Superior temporal gyrus (tissue), 1 donor: ENCODE measurements around the gene ZNF526.
"Not testable (repeated sequence)": the region's sequence is repeated elsewhere in the genome, so short reads cannot be mapped to it uniquely, and the experiment has no call there.

Experiments
- DNase-seq: peaks from one replicate; pipeline ENCODE4 v3.0.0-alpha.2; 2016; ENCODE audit errors: extremely low spot score

The ZNF526 gene

GRCh38 chr19:42257842-42258241 lies 37.7 kb downstream of the ZNF526 start:
- not testable (repeated sequence) for DNase-seq

DNA sequence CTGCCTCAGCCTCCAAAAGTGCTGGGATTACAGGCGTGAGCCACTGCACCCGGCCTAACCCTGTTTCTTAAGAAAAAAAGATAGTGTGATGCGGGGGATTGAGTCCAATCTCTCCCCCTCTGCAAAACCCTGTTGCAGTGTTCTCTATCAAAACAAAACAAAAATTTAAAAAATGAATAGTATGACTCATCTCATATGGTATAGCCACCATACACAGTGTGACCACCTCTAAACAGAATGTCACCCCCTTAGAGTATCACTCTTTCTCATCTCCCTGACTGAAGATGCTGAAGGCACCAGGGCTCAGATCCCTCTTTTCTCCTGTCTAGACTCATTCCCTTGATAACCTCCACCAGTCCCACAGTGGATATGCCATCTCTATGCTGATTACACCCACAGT lies 41.7 kb downstream of the ZNF526 start:
- DNase-seq = no peak

DNA sequence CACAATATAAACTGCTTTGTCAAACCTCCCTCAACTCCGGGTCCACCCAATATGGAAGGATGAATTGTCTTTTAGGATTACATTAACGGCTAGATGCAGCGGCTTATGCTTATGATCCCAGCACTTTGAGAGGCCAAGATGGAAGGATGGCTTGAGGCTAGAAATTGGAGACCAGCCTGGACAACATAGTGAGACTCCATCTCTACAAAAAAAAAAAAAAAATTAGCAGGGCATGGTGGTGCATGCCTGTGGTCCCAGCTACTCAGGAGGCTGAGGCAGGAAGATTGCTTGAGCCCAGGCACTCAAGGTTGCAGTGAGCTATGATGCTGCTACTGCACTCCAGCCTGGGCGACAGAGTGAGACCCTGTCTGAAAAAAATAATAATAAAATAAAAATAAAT lies 46.0 kb downstream of the ZNF526 start:
- DNase-seq = peak; percentile 3

DNA sequence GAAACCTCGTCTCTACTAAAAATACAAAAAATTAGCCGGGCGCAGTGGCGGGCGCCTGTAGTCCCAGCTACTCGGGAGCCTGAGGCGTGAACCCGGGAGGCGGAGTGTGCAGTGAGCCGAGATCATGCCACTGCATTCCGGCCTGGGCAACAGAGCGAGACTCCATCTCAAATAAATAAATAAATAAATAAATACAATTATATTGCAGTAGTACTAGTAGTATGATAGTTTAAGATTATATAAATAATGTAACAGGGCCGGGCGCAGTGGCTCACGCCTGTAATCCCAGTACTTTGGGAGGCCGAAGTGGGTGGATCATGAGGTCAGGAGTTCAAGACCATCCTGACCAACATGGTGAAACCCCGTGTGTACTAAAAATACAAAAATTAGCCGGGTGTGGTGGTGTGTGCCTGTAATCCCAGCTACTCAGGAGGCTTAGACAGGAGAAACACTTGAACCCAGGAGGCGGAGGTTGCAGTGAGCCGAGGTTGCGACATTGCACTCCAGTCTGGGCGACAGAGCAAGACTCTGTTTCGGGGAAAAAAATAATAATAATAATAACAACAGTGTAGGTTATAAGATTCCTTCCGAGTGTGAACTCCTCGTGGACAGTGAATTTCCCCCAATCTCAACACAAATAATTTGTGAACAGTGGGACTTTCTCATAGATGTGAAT lies 47.0 kb downstream of the ZNF526 start:
- not testable (repeated sequence) for DNase-seq

DNA sequence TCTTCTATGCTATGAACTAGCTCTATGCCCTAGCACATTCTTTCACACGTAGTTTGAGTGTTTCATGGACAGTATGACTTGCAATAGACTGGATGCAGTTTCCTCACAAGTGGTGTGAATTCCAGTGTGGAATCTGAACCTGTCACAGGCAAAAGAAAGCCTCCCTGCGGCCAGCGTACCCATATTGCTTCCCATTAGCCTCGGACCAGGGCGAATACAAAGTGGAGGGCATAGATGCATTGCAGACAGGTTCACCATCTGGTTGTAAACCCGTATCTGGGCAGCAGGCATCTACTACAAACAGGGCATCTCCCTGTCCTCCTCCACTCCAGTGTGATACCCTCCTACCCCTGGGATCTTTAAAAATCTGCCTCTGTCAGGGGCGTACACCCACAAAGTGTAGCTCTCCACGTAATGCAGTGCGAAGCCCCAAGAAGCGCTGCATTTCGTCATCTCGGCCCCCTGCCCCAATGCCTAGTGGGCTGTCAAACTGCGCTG lies 47.6 kb downstream of the ZNF526 start:
- no peak for DNase-seq

DNA sequence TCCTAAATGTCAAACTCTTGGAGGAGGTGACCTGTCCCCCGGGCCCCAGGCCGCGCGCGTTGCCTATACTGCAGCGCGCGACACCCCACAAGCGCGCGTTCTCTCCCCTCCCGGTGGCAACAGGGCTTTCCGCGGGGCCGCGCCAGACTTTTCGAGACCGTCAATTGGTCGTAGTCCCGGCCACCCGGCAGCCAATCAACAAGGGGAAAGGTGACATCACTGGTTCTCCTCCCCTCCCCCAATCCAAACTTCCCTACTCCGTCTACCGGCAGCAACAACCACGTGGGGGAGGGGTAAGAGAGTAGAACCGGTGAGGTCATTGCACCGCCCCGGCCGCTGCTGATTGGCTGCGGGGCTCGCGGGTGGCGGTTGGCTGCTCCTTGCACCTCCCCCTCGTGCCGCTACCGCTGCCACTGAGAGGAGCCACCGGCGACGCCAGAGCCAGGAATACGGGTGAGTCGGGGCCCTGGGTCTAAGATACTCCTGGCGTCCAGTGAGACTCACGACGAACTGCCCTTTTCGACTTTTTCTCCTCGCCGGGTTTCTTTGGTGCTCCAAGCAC lies 48.1 kb downstream of the ZNF526 start:
- DNase-seq = peak; percentile 100

DNA sequence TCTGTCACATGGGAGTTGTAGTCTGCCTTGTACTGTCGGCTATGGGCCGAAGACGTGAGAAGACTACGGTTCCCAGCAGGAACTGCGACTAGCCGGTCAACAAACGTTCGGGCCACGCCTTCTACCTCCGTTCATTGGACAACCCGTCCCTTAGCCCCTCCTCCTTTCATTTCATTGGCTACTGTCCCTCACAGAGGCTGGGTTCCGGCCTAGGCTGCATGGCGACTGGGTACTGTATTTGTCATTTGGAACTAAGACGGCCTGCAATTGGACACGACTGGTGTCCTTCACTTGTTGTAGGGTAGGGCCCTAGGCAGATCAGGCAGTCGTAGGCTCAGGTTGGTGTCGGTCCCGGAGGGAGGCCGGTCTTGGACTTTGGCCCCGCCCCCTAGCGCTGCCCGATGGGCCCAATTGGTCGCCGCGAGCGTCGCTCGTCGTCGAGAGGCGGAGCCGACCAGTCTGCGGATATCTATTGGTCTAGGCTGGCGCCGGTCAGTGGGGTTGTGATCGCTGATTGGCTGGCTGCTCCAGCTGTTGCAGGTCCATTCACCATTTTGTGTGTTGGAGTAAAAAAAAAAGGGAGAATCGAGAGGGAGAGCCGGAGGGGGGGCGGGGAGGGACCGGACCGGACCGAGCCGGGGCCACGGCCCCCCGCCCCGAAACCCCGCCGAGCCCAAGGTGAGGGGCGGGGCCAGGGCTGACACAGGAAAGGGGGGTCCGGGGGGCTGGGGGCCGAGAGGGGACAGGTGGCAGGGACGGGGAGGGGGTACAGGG lies 48.8 kb downstream of the ZNF526 start, which contains the start of gene CIC:
Gene CIC (plus strand): TSS at position 549 of the 774 bp plus-strand sequence. CDS start 2,532 bp downstream, outside the sequence.
- DNase-seq = peak; percentile 100

DNA sequence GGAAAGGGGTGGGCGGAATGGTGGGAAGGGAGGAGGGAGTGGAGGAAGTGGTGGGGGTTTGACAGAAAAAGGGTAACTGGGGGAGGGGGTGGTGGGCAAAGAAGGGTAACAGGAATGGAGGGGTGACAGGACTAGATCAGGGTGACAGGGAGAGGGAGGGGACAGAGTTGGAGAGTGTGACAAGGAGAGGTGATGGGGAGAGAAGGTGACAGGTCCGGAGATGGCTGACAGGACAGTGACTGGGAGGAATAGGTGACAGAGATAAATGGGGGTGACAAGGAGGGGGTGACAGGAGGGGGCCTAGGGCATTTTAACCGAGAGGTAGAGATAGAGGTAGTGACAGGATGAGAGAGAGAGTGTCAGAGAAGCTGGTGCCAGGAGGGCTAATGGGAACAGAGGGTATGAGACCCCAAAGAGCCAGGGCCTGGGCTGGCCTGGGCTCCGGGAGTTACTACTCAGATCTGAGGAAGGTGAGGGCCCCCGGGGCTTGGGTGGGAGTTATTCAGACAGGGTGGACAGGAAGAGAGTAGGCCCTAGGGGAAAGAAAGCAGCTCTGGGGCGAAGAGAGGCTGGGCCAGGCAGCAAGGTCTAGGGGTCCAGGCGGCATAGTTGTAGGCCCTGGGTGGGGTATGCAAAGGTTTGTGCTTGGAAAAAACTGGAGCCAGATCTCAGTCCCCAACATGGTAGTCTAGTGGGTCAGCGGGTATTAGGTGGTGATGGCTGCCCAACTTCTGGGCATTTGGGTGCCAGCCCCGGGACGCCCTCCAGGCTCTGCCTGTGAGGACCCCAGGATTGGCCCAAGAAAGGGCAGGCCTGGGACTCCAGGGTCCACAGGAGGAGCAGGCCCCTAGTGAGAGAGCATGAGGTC lies 49.6 kb downstream of the ZNF526 start:
- no peak for DNase-seq

- DNase-seq = peak; percentile 65
These were observed 50.4 kb downstream of the ZNF526 start for GRCh38 chr19:42270346-42271044.

GRCh38 chr19:42271045-42271419 lies 50.9 kb downstream of the ZNF526 start:
- DNase-seq = no peak

DNA sequence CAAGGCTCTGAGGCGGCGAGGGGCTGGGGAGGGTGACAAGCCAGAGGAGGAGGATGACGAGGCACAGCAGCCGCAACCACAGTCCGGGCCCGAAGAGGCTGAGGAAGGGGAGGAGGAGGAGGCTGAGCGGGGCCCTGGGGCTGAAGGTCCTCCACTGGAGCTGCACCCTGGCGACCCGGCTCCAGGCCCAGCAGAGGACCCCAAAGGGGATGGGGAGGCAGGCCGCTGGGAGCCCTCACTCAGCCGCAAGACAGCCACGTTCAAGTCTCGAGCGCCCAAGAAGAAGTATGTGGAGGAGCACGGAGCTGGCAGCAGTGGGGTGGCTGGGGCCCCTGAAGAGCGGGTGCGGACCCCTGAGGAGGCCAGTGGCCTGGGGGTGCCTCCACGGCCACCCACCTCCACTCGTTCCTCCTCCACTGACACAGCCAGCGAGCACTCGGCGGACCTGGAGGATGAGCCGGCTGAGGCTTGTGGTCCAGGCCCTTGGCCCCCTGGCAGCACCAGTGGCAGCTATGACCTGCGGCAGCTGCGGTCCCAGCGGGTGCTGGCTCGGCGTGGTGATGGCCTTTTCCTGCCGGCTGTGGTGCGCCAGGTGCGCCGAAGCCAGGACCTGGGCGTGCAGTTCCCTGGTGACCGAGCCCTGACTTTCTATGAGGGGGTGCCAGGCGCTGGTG lies 51.9 kb downstream of the ZNF526 start:
- no peak for DNase-seq

GRCh38 chr19:42272535-42272897 lies 52.4 kb downstream of the ZNF526 start:
- DNase-seq = no peak

- no peak for DNase-seq
These were observed 52.9 kb downstream of the ZNF526 start for GRCh38 chr19:42272989-42273406.

DNA sequence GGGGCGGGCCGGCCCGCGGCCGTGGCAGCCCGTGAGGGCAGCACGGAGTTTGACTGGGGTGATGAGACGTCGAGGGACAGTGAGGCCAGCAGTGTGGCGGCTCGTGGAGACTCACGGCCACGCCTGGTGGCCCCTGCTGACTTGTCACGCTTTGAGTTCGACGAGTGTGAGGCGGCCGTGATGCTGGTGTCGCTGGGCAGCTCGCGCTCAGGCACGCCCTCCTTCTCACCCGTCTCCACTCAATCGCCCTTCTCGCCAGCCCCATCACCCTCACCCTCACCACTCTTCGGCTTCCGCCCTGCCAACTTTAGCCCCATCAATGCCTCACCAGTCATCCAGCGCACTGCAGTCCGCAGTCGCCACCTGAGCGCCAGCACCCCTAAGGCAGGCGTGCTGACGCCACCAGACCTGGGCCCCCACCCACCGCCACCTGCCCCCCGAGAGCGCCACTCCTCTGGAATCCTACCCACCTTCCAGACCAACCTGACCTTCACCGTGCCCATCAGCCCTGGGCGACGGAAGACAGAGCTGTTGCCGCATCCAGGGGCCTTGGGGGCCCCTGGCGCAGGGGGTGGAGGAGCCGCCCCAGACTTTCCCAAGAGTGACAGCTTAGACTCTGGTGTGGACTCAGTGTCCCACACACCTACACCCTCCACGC lies 53.4 kb downstream of the ZNF526 start:
- DNase-seq = no peak

DNA sequence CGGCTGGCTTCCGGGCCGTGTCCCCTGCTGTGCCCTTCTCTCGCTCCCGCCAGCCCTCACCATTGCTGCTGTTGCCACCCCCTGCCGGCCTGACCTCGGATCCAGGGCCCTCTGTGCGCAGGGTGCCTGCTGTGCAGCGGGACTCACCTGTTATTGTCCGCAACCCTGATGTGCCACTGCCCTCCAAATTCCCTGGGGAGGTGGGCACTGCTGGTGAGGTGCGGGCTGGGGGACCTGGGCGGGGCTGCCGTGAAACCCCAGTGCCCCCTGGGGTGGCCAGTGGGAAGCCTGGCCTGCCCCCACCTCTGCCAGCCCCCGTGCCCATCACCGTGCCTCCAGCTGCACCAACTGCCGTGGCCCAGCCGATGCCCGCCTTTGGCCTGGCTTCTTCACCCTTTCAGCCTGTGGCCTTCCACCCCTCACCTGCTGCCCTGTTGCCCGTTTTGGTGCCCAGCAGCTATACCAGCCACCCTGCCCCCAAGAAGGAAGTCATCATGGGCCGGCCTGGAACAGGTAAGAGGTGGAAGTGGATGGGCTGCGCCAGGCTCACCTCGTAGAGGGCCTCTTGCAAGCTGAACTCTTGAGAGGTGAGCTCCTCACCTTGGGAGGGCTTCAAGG lies 54.1 kb downstream of the ZNF526 start:
- no peak for DNase-seq

DNA sequence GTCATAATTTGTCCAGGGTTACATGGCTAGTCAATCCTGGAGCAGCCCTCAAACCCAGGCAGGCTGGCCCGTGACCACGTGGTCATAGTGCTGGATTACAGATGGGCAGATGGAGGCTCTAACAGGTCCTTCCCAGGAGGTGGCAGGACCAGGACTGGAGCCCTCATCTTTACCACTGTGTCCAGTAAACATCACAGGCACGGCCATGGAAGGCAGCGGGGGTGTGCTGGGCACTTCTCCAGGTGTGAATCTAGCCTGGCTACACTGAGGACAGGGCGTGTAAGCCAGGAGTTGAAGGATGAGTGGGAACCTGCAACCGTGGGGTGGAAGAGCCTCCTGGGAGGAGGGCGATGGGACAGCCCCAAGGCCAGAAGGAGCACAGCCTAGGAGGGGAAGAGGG lies 55.0 kb downstream of the ZNF526 start:
- no peak for DNase-seq

- no peak for DNase-seq
These were observed 55.4 kb downstream of the ZNF526 start for GRCh38 chr19:42275517-42275916.

GRCh38 chr19:42276284-42276683 lies 56.2 kb downstream of the ZNF526 start:
- no peak for DNase-seq

GRCh38 chr19:42276821-42277220 lies 56.7 kb downstream of the ZNF526 start:
- no peak for DNase-seq
